Neural progenitor cell (in vitro differentiated cells): Measurements from ENCODE around the gene C11orf98.

Source experiments
- CTCF ChIP-seq: fragments of 200-600 bp; sonication (generic); IDR thresholded peaks from 2 replicates; pipeline ENCODE4 v1.5.1; 2017; ENCODE audit warnings: antibody characterized with exemption, mild to moderate bottlenecking
- EZH2 ChIP-seq: fragments of 200-600 bp; sonication (generic); IDR thresholded peaks from 2 replicates; pipeline ENCODE4 v1.6.1; 2017; ENCODE audit warnings: antibody characterized with exemption, mild to moderate bottlenecking, moderate library complexity

DNA sequence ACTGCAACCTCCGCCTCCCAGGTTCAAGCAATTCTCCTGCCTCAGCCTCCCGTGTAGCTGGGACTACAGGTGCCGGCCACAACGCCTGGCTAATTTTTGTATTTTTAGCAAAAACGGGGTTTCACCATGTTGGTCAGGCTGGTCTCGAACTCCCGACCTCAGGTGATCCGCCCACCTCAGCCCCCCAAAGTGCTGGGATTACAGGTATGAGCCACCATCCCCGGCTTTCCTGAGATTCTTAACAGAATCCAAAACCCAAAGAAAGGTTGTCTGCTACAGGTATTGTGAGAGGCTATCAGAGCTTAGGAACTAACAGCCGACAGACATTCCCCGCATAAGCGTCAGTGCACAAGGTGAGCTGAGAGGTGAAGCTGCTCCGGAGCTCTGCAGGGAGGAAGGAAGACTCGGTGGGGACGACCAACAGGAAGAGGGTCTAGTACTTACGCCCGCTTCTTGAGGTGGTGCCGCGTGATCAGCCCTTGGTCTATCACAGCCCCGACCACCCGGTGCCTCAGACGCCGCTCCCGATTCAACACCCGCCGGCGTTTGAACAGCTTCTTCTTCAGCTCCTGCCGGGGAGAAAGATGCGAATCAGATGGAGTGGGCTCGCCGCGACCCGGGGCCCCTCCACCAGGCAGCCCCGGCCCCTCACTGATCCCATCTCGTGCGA, 470 bp downstream of the C11orf98 start:
- TF ChIP-seq EZH2 = no peak
- no peak for TF ChIP-seq CTCF
